IMR-90 (cell line): Measurements from ENCODE around the gene CDH1. TPM values are rescaled to one million over a fixed set of nuclear protein-coding genes. Genes with fewer than 3 reads are reported as not detected.

Experiments
- ATAC-seq: fragments of 200-7000 bp; cut with Tn5 transposase; 2 replicates; pipeline ENCODE4 v1.9.1; 2020; ENCODE audit warnings: low read depth, mild to moderate bottlenecking, moderate library complexity
- BruUV-seq: library from RNA; stranded (reverse); fragments of 400-500 nt; replicated peaks from 2 replicates; lab custom pipeline; 2021; lab: Mats Ljungman, UMichigan
- CTCF ChIA-PET: fragments of 300-600 bp; formaldehyde crosslinking; extraction: SDS; loops from one replicate; lab custom pipeline; 2021; ENCODE audit warnings: antibody characterized with exemption; lab: Yijun Ruan, JAX
- POLR2A ChIA-PET: fragments of 300-600 bp; sonication (Branson Sonifier 250); formaldehyde crosslinking; loops from one replicate; lab custom pipeline; 2022; ENCODE audit warnings: antibody characterized with exemption; ENCODE audit not compliant: unreplicated experiment; lab: Charles Lee
- DNase-seq: peaks from one replicate; pipeline ENCODE4 v3.0.0; 2013
- H2AFZ ChIP-seq: replicated peaks from 2 replicates; pipeline ENCODE3; 2013; ENCODE audit warnings: low read length, mild to moderate bottlenecking; ENCODE audit not compliant: poor library complexity
- H2AK5ac ChIP-seq: 2 replicates; pipeline ENCODE4 v1.6.1; 2013; ENCODE audit warnings: low read depth, low read length, inconsistent platforms
- H2AK9ac ChIP-seq: replicated peaks from 2 replicates; pipeline ENCODE3; 2013; ENCODE audit warnings: mild to moderate bottlenecking, low read depth, low read length, moderate library complexity; ENCODE audit not compliant: poor library complexity
- H2BK120ac ChIP-seq: 2 replicates; pipeline ENCODE4 v1.6.1; 2013; ENCODE audit warnings: low read depth, low read length, inconsistent platforms
- H2BK15ac ChIP-seq: 3 replicates; pipeline ENCODE4 v1.6.1; 2013; ENCODE audit warnings: low read depth, low read length, inconsistent platforms
- H2BK20ac ChIP-seq: 2 replicates; pipeline ENCODE4 v1.6.1; 2013; ENCODE audit warnings: low read depth, mild to moderate bottlenecking, inconsistent platforms, low read length, moderate library complexity
- H2BK5ac ChIP-seq: 2 replicates; pipeline ENCODE4 v1.6.1; 2013; ENCODE audit warnings: mild to moderate bottlenecking, low read depth, low read length, inconsistent platforms; ENCODE audit not compliant: poor library complexity, severe bottlenecking
- H3K14ac ChIP-seq: replicated peaks from 2 replicates; pipeline ENCODE4 v1.6.1; 2013; ENCODE audit warnings: low read depth, low read length, inconsistent platforms
- H3K18ac ChIP-seq: 2 replicates; pipeline ENCODE4 v1.6.1; 2013; ENCODE audit warnings: low read depth, low read length, control low read depth
- H3K23ac ChIP-seq: 2 replicates; pipeline ENCODE4 v1.6.1; 2013; ENCODE audit warnings: low read depth, low read length, inconsistent platforms
- H3K27ac ChIP-seq: 2 replicates; pipeline ENCODE4 v1.5.1; 2013; ENCODE audit warnings: mild to moderate bottlenecking, control low read depth, low read length; ENCODE audit not compliant: insufficient read depth
- H3K27me3 ChIP-seq: 2 replicates; pipeline ENCODE4 v1.6.1; 2013; ENCODE audit warnings: low read length; ENCODE audit not compliant: control insufficient read depth, insufficient read depth
- H3K36me3 ChIP-seq: 2 replicates; pipeline ENCODE4 v1.6.1; 2013; ENCODE audit warnings: low read length, mixed read lengths; ENCODE audit not compliant: control insufficient read depth, insufficient read depth
- H3K4ac ChIP-seq: 2 replicates; pipeline ENCODE4 v1.6.1; 2013; ENCODE audit warnings: low read depth, low read length, inconsistent platforms
- H3K4me1 ChIP-seq: 2 replicates; pipeline ENCODE4 v1.6.1; 2013; ENCODE audit warnings: low read length, mixed read lengths; ENCODE audit not compliant: control insufficient read depth, insufficient read depth
- H3K4me2 ChIP-seq: 2 replicates; pipeline ENCODE4 v1.6.1; 2013; ENCODE audit warnings: low read depth, mild to moderate bottlenecking, control low read depth, low read length, moderate library complexity
- H3K4me3 ChIP-seq: 2 replicates; pipeline ENCODE4 v1.5.1; 2013; ENCODE audit warnings: low read depth, mild to moderate bottlenecking, control low read depth, low read length, moderate library complexity; ENCODE audit not compliant: insufficient read depth
- H3K56ac ChIP-seq: 2 replicates; pipeline ENCODE4 v1.6.1; 2013; ENCODE audit warnings: low read length, inconsistent platforms; ENCODE audit not compliant: insufficient read depth; ENCODE audit errors: extremely low read depth
- H3K79me1 ChIP-seq, 2 experiments: 2 replicates each; pipeline ENCODE4 v1.6.1; 2013; ENCODE audit warnings: low read length in 2 of 2, inconsistent platforms in 1 of 2, low read depth in 1 of 2
- H3K9ac ChIP-seq: 2 replicates; pipeline ENCODE4 v1.6.1; 2013; ENCODE audit warnings: low read depth, low read length, control low read depth
- H3K9me1 ChIP-seq: 2 replicates; pipeline ENCODE4 v1.6.1; 2013; ENCODE audit warnings: low read length, inconsistent platforms; ENCODE audit not compliant: insufficient read depth
- H3K9me3 ChIP-seq: 2 replicates; pipeline ENCODE4 v1.6.1; 2013; ENCODE audit warnings: low read length; ENCODE audit not compliant: control insufficient read depth, insufficient read depth
- H4K20me1 ChIP-seq: 2 replicates; pipeline ENCODE4 v1.6.1; 2013; ENCODE audit warnings: low read length, inconsistent platforms; ENCODE audit not compliant: insufficient read depth
- H4K5ac ChIP-seq: 2 replicates; pipeline ENCODE4 v1.6.1; 2013; ENCODE audit warnings: mild to moderate bottlenecking, low read depth, low read length, control low read depth
- H4K8ac ChIP-seq, 2 experiments: 2 replicates each; pipeline ENCODE4 v1.6.1; 2013; ENCODE audit warnings: low read depth in 2 of 2, low read length in 2 of 2, control low read depth in 1 of 2, inconsistent platforms in 1 of 2
- H4K91ac ChIP-seq: 2 replicates; pipeline ENCODE4 v1.6.1; 2013; ENCODE audit warnings: low read depth, low read length, inconsistent platforms; ENCODE audit not compliant: insufficient read depth
- BHLHE40 ChIP-seq: fragments of 150-350 bp; IDR thresholded peaks from 2 replicates; pipeline ENCODE4 v1.6.1; 2016; ENCODE audit warnings: mild to moderate bottlenecking, low read depth, low read length
- CEBPB ChIP-seq: IDR thresholded peaks from 2 replicates; pipeline ENCODE4 v1.6.1; 2012; ENCODE audit warnings: low read depth, low read length, improper control_type of control experiment
- CHD1 ChIP-seq: IDR thresholded peaks from 2 replicates; pipeline ENCODE4 v1.6.1; 2012; ENCODE audit warnings: low read depth, low read length, improper control_type of control experiment
- CTCF ChIP-seq: conservative IDR thresholded peaks from 2 replicates; pipeline ENCODE4 v1.5.1; 2012; ENCODE audit warnings: mild to moderate bottlenecking, low read depth, low read length, improper control_type of control experiment
- ELK1 ChIP-seq: fragments of 150-350 bp; IDR thresholded peaks from 2 replicates; pipeline ENCODE4 v1.6.1; 2016; ENCODE audit warnings: low read depth, mild to moderate bottlenecking, low read length, moderate library complexity, borderline replicate concordance
- FOS ChIP-seq: fragments of 150-350 bp; IDR thresholded peaks from 2 replicates; pipeline ENCODE4 v1.6.1; 2016; ENCODE audit warnings: low read depth, low read length
- MAFK ChIP-seq: IDR thresholded peaks from 2 replicates; pipeline ENCODE4 v1.6.1; 2012; ENCODE audit warnings: low read depth, low read length, improper control_type of control experiment
- MAZ ChIP-seq: IDR thresholded peaks from 2 replicates; pipeline ENCODE4 v1.6.1; 2012; ENCODE audit warnings: low read depth, mild to moderate bottlenecking, low read length, improper control_type of control experiment, moderate library complexity, borderline replicate concordance
- MXI1 ChIP-seq: IDR thresholded peaks from 2 replicates; pipeline ENCODE4 v1.6.1; 2012; ENCODE audit warnings: low read depth, mild to moderate bottlenecking, low read length, moderate library complexity, borderline replicate concordance
- NFE2L2 ChIP-seq: fragments of 150-350 bp; IDR thresholded peaks from 2 replicates; pipeline ENCODE4 v1.6.1; 2016; ENCODE audit warnings: low read depth, mild to moderate bottlenecking, low read length
- RAD21 ChIP-seq: IDR thresholded peaks from 2 replicates; pipeline ENCODE4 v1.6.1; 2012; ENCODE audit warnings: low read length, improper control_type of control experiment
- RFX5 ChIP-seq: IDR thresholded peaks from 2 replicates; pipeline ENCODE4 v1.8.0; 2012; ENCODE audit warnings: low read depth, mild to moderate bottlenecking, low read length, moderate library complexity
- SMC3 ChIP-seq: fragments of 150-350 bp; IDR thresholded peaks from 2 replicates; pipeline ENCODE4 v1.6.1; 2016; ENCODE audit warnings: low read depth, mild to moderate bottlenecking, antibody characterized with exemption, low read length, moderate library complexity
- WGBS, 2 experiments: methylation state at CpG; one replicate each; pipeline versions ENCODE4 v1.1.5 to v1.1.7; 2013; ENCODE audit warnings: missing lambda C conversion rate in 2 of 2; ENCODE audit not compliant: insufficient read length in 1 of 2; ENCODE audit errors: extremely low coverage in 2 of 2; 5-methylcytosine and 5-hydroxymethylcytosine counted together
- dilution Hi-C: fragments of 300-500 bp; cut with HindIII; formaldehyde crosslinking; loops from one replicate; pipeline ENCODE4 v1.14.3; 2018; ENCODE audit warnings: low sequenced_read_pairs; ENCODE audit not compliant: unreplicated experiment
- in situ Hi-C: fragments of 300-500 bp; cut with MboI; formaldehyde crosslinking; loops from 3 replicates; pipeline ENCODE4 v1.14.3; 2019; ENCODE audit warnings: low sequenced_read_pairs, inconsistent platforms, mixed read lengths
- intact Hi-C: fragments of 100-400 bp; cut with micrococcal nuclease; formaldehyde crosslinking; loops from 2 replicates; pipeline ENCODE4 v1.10.0; 2022
- polyA plus RNA-seq, 3 experiments: library from polyadenylated mRNA; depleted of rRNA; stranded (reverse); fragments of >200 nt; gene quantifications; 2 replicates each; pipeline ENCODE4 v1.2.3, GENCODE V29; 2012; ENCODE audit warnings: low replicate concordance in 1 of 3
- total RNA-seq: library from RNA; depleted of rRNA; stranded (reverse); fragments of >200 nt; gene quantifications from 2 replicates; pipeline ENCODE4 v1.2.3, GENCODE V29; 2012

Gene CDH1
- total and polyA plus RNA-seq, 2 of the 4 experiments (the other 2 are of a cell fraction): under 0.01 TPM; not detected in 1

GRCh38 chr16:68759062-68759461 lies 22.0 kb downstream of the CDH1 start:
- H3K56ac ChIP-seq: no peak overlapping the region
- intact Hi-C loops: no loop called here
- no peak for DNase-seq
- dilution Hi-C loops: no loop called here
- H2BK5ac ChIP-seq: no peak overlapping the region
- POLR2A ChIA-PET: no interaction called here
- no peak overlapping the region for H3K27ac ChIP-seq
- H3K4ac ChIP-seq: no peak overlapping the region
- H3K18ac ChIP-seq: no peak overlapping the region
- no peaks in the 10 kb centered on the region for H3K9me1 ChIP-seq
- no peak overlapping the region for H2BK15ac ChIP-seq
- H2AFZ ChIP-seq: no peak overlapping the region
- no CpG with 5 or more reads among the region's 6 CpGs for WGBS, 2 experiments
- no peak overlapping the region for H3K4me2 ChIP-seq
- no peak overlapping the region for H4K91ac ChIP-seq
- no peaks in the 10 kb centered on the region for H4K20me1 ChIP-seq
- no peak overlapping the region for H2BK120ac ChIP-seq
- no peak overlapping the region for H2BK20ac ChIP-seq
- H3K27me3 ChIP-seq: peaks cover 6% of the 10 kb centered on the region
- H3K79me1 ChIP-seq: no peaks in the 10 kb centered on the region
- H4K5ac ChIP-seq: no peak overlapping the region
- H3K4me1 ChIP-seq: no peaks in the 10 kb centered on the region
- H3K9ac ChIP-seq: no peak overlapping the region
- in situ Hi-C loops: no loop called here
- H3K4me3 ChIP-seq: no peak overlapping the region
- no peak overlapping the region for H3K14ac ChIP-seq
- no peak overlapping the region for H4K8ac ChIP-seq
- no peak overlapping the region for H3K23ac ChIP-seq
- no peaks in the 10 kb centered on the region for H3K36me3 ChIP-seq
- H2AK5ac ChIP-seq: no peak overlapping the region
- TF ChIP-seq RAD21: no peak
- no peak for TF ChIP-seq SMC3
- no peak for TF ChIP-seq MAZ
- no peak for TF ChIP-seq CEBPB
- no peak for TF ChIP-seq RFX5
- TF ChIP-seq MXI1: no peak
- no peak for TF ChIP-seq BHLHE40
- TF ChIP-seq NFE2L2: no peak
- no peak for TF ChIP-seq FOS
- no peak for TF ChIP-seq ELK1
- TF ChIP-seq CTCF: no peak
- no peak for TF ChIP-seq MAFK
- no peak for TF ChIP-seq CHD1
- ATAC-seq: no peak
- no peaks in the 10 kb centered on the region for H3K9me3 ChIP-seq
- no peak overlapping the region for H2AK9ac ChIP-seq
- BruUV-seq: no TSS peak
- CTCF ChIA-PET: interaction anchor here (0.7 kb wide), 1 partner anchor 11 kb away, joined by 3 read pairs; no protein-coding TSS in a partner anchor
